K562 (cell line): Measurements from ENCODE around the gene RSPH3. TPM values are rescaled to one million over a fixed set of nuclear protein-coding genes. Genes with fewer than 3 reads are reported as not detected.

Experiments used
- ATAC-seq: fragments of 200-7000 bp; cut with Tn5 transposase; 3 replicates; pipeline ENCODE4 v1.9.1; 2020; ENCODE audit warnings: moderate library complexity
- BruUV-seq: library from RNA; stranded (reverse); fragments of 400-500 nt; replicated peaks from 2 replicates; lab custom pipeline; 2021; lab: Mats Ljungman, UMichigan
- CTCF ChIA-PET: fragments of 300-600 bp; formaldehyde crosslinking; extraction: SDS; loops from one replicate; lab custom pipeline; 2021; ENCODE audit warnings: low intra/inter-chr PET ratio; lab: Yijun Ruan, JAX
- POLR2A ChIA-PET: fragments of 300-600, 350-650 bp; sonication (Branson Sonifier 250); formaldehyde crosslinking; extraction: SDS; loops from one replicate; lab custom pipeline; 2021; ENCODE audit warnings: antibody characterized with exemption, inconsistent platforms; lab: Yijun Ruan, JAX
- DNase-seq, 4 experiments: peaks; one replicate each; pipeline versions ENCODE4 v3.0.0 to v3.0.0-alpha.2; 2011 to 2018; ENCODE audit warnings: low spot score in 3 of 4, mixed read lengths in 3 of 4; ENCODE audit errors: extremely low read depth in 1 of 4
- FAIRE-seq: peaks from 2 replicates; lab custom pipeline; 2011; peaks lifted over from hg19 to GRCh38; lab: Jason Lieb, UNC
- H2AFZ ChIP-seq: 2 replicates; pipeline ENCODE4 v1.6.0; 2011; ENCODE audit warnings: low read depth, low read length, control low read depth, inconsistent platforms
- H3K27ac ChIP-seq: fragments of 200-600 bp; 3 replicates; pipeline ENCODE4 v1.8.0; 2011; ENCODE audit warnings: low read depth, mild to moderate bottlenecking, control low read depth, inconsistent platforms, low read length, moderate library complexity, mixed read lengths; ENCODE audit errors: extremely low read depth
- H3K27me3 ChIP-seq, 2 experiments: fragments of 300-600 bp in 1 of 2; 2 replicates in 1 of 2; 3 replicates in 1 of 2; pipeline versions ENCODE4 v1.6.0 to v1.8.0; 2011; ENCODE audit warnings: inconsistent platforms in 2 of 2, low read length in 2 of 2, mild to moderate bottlenecking in 1 of 2, mixed read lengths in 1 of 2, moderate library complexity in 1 of 2; ENCODE audit not compliant: control insufficient read depth in 2 of 2, insufficient read depth in 2 of 2
- H3K36me3 ChIP-seq: fragments of 300-600 bp; 3 replicates; pipeline ENCODE4 v1.8.0; 2011; ENCODE audit warnings: mild to moderate bottlenecking, low read length, inconsistent platforms; ENCODE audit not compliant: control insufficient read depth, insufficient read depth
- H3K4me1 ChIP-seq, 2 experiments: fragments of 200-600 bp in 1 of 2; replicated peaks in 1 of 2; 2 replicates in 1 of 2; 3 replicates in 1 of 2; pipeline versions ENCODE4 v1.5.1 to v1.8.0; 2011; ENCODE audit warnings: inconsistent platforms in 2 of 2, low read length in 2 of 2, mild to moderate bottlenecking in 1 of 2, mixed read lengths in 1 of 2, moderate library complexity in 1 of 2; ENCODE audit not compliant: control insufficient read depth in 2 of 2, insufficient read depth in 2 of 2
- H3K4me2 ChIP-seq: 2 replicates; pipeline ENCODE4 v1.6.1; 2011; ENCODE audit warnings: low read length, control low read depth, inconsistent platforms, mixed read lengths; ENCODE audit not compliant: insufficient read depth
- H3K4me3 ChIP-seq: fragments of 200-600 bp; sonication (generic), shearing (Covaris generic); 2 replicates; pipeline ENCODE4 v1.5.1; 2016; ENCODE audit warnings: control low read depth, inconsistent platforms
- H3K79me2 ChIP-seq: fragments of 200-600 bp; 3 replicates; pipeline ENCODE4 v1.8.0; 2011; ENCODE audit warnings: low read length, inconsistent platforms; ENCODE audit not compliant: control insufficient read depth, insufficient read depth
- H3K9ac ChIP-seq, 2 experiments: 2 replicates each; pipeline versions ENCODE4 v1.6.0 to v1.6.1; 2011; ENCODE audit warnings: low read depth in 2 of 2, low read length in 2 of 2, control low read depth in 1 of 2, inconsistent platforms in 1 of 2, mild to moderate bottlenecking in 1 of 2, mixed read lengths in 1 of 2; ENCODE audit not compliant: insufficient read depth in 1 of 2
- H3K9me1 ChIP-seq: one replicate; pipeline ENCODE4 v1.6.0; 2011; ENCODE audit warnings: inconsistent platforms, mild to moderate bottlenecking, low read length, moderate library complexity; ENCODE audit not compliant: control insufficient read depth, insufficient read depth
- H3K9me3 ChIP-seq: replicated peaks from 2 replicates; pipeline ENCODE4 v1.5.1; 2011; ENCODE audit warnings: low read depth, low read length, inconsistent platforms; ENCODE audit not compliant: control insufficient read depth, insufficient read depth
- H4K20me1 ChIP-seq: replicated peaks from 2 replicates; pipeline ENCODE4 v1.6.1; 2011; ENCODE audit warnings: low read length, inconsistent platforms, mixed read lengths; ENCODE audit not compliant: control insufficient read depth, insufficient read depth
- CHCHD3 ChIP-seq: fragments of 250-450 bp; sonication (Bioruptor Pico); IDR thresholded peaks from 2 replicates; pipeline ENCODE4 v2.1.2; 2022; ENCODE audit warnings: mild to moderate bottlenecking
- EHMT2 ChIP-seq: fragments of 450-650 bp; IDR thresholded peaks from 2 replicates; pipeline ENCODE4 v1.6.1; 2018; ENCODE audit warnings: antibody characterized with exemption
- IRF2 ChIP-seq: sonication (generic); formaldehyde crosslinking; IDR thresholded peaks from 2 replicates; pipeline ENCODE4 v1.8.1; 2022; ENCODE audit warnings: mild to moderate bottlenecking, missing genetic modification reagents
- KDM1A ChIP-seq, 2 experiments: fragments of 450-650 bp; IDR thresholded peaks; 2 replicates each; pipeline ENCODE4 v1.6.1; 2016; ENCODE audit warnings: mild to moderate bottlenecking in 2 of 2
- TAL1 ChIP-seq: fragments of 450-650 bp; IDR thresholded peaks from 2 replicates; pipeline ENCODE4 v1.6.1; 2016; ENCODE audit warnings: mild to moderate bottlenecking
- ZNF146 ChIP-seq: IDR thresholded peaks from one replicate; pipeline ENCODE4 v1.6.1; 2018; ENCODE audit warnings: missing compliant biosample characterization; ENCODE audit not compliant: unreplicated experiment
- ZNF224 ChIP-seq: sonication (generic); formaldehyde crosslinking; IDR thresholded peaks from 2 replicates; pipeline ENCODE4 v1.8.0; 2022; ENCODE audit warnings: mild to moderate bottlenecking, missing genetic modification reagents
- ZNF778 ChIP-seq: fragments of 450-650 bp; formaldehyde crosslinking; IDR thresholded peaks from 2 replicates; pipeline ENCODE4 v1.4.0; 2020; ENCODE audit warnings: mild to moderate bottlenecking, moderate library complexity
- WGBS: fragments of 100-300 bp; shearing (Covaris generic); methylation state at CpG from one replicate; pipeline ENCODE4 v1.1.6; 2016; ENCODE audit warnings: low coverage, mixed read lengths; ENCODE audit not compliant: insufficient coverage; ENCODE audit errors: missing lambda C conversion rate; 5-methylcytosine and 5-hydroxymethylcytosine counted together
- in situ Hi-C: fragments of 300-500 bp; cut with MboI; formaldehyde crosslinking; loops from 4 replicates; pipeline ENCODE4 v1.15.0; 2018; ENCODE audit warnings: inconsistent platforms, mixed read lengths
- intact Hi-C: fragments of 100-400 bp; cut with micrococcal nuclease; formaldehyde crosslinking; loops from 2 replicates; pipeline ENCODE4 v1.14.2; 2022
- polyA plus RNA-seq, 8 experiments: library from polyadenylated mRNA; depleted of rRNA in 4 of 8; stranded (reverse) in 5 of 8; unstranded in 3 of 8; fragments of >200 nt; fragmentation: Nextera tagmentation in 2 of 8; fragmentation: Illumina TruSeq in 1 of 8; extraction: Ambion mirVana in 2 of 8; extraction: Trizol in 1 of 8; gene quantifications; 2 replicates each; pipeline versions ENCODE4 v1.2.1 to v1.2.3, GENCODE V29; 2011 to 2014; ENCODE audit warnings: inconsistent platforms in 1 of 8, missing spikeins in 1 of 8
- total RNA-seq, 7 experiments: library from RNA; depleted of rRNA in 6 of 7; stranded (reverse); fragments of >200 nt in 6 of 7; fragmentation: Illumina TruSeq in 2 of 7; extraction: Trizol in 2 of 7; gene quantifications; 2 replicates each; pipeline versions ENCODE4 v1.2.1 to v1.2.3, GENCODE V29; 2011 to 2021; ENCODE audit warnings: low replicate concordance in 1 of 7
- TF ChIP-seq, protein P1 (sequence below): fragments of 250-450 bp; sonication (Bioruptor Pico); IDR thresholded peaks from 2 replicates; pipeline ENCODE4 v1.5.0; 2020; ENCODE audit warnings: mild to moderate bottlenecking, borderline replicate concordance
- TF ChIP-seq, protein P2 (sequence below): sonication (generic); formaldehyde crosslinking; IDR thresholded peaks from 2 replicates; pipeline ENCODE4 v1.8.0; 2022; ENCODE audit warnings: mild to moderate bottlenecking, missing genetic modification reagents
- TF ChIP-seq, protein P3 (sequence below), 3 experiments: fragments of 200-800 bp in 1 of 3; fragments of 250-450 bp in 1 of 3; fragments of 450-650 bp in 1 of 3; sonication (Bioruptor Pico) in 1 of 3; sonication (Bioruptor generic) in 1 of 3; formaldehyde crosslinking in 1 of 3; IDR thresholded peaks; 2 replicates each; pipeline versions ENCODE4 v1.6.1 to v1.8.0; 2016 to 2022; ENCODE audit warnings: mild to moderate bottlenecking in 2 of 3, missing genetic modification characterization in 2 of 3, missing compliant biosample characterization in 1 of 3, moderate library complexity in 1 of 3

Gene RSPH3
- total and polyA plus RNA-seq, 9 of the 15 experiments (the other 6 are each of a cell fraction or from before 2014, with no cell fraction given): 0.52 to 2.9 (median 1.5) TPM

DNA sequence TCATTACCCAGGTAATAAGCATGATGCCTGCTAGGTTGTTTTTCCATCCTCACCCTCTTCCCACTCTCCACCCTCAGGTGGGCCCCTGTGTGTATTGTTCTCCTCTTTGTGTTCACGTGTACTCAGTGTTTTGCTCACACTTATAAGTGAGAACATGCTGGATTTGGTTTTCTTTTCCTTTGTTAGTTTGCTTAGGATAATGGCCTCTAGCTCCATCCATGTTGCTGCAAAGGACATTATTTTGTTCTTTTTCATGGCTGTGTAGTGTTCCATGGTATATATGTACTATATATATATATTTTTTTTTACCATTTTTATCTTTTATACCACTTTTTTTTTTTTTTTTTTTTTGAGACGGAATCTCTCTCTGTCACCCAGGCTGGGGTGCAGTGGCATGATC, 71.9 kb downstream of the RSPH3 start:
- no peak overlapping the region for H3K4me3 ChIP-seq
- no peaks in the 10 kb centered on the region for H3K27me3 ChIP-seq
- H3K9me3 ChIP-seq: no peaks in the 10 kb centered on the region
- BruUV-seq: no TSS peak
- no peak overlapping the region for H3K9ac ChIP-seq
- no peaks in the 10 kb centered on the region for H4K20me1 ChIP-seq
- intact Hi-C loops: no loop called here
- WGBS: 21% methylated on average over 2 of the region's 2 CpGs
- no peak for ATAC-seq
- H2AFZ ChIP-seq: no peak overlapping the region
- no peak overlapping the region for H3K4me2 ChIP-seq
- POLR2A ChIA-PET: interaction anchor here (0.6 kb wide), 1 partner anchor 11 kb away, joined by 3 read pairs; no protein-coding TSS in a partner anchor
- no peaks in the 10 kb centered on the region for H3K79me2 ChIP-seq
- in situ Hi-C loops: no loop called here
- DNase-seq: no peak
- H3K4me1 ChIP-seq: peaks cover 0 to 12% of the 10 kb centered on the region in 2 experiments; a peak in 3 of 5 replicates
- TF ChIP-seq CHCHD3 (CRISPR knock-in tag) (no peak), KDM1A (IDR thresholded peaks at IDR 0.05) (0 out of 4 replicates have a peak, but pooled peaks of 1 of the 2 experiments have one; percentile 22), ZNF146 (CRISPR knock-in tag) (peak; percentile 86), TAL1 (no peak), IRF2 (CRISPR knock-in tag) (no peak), EHMT2 (no peak), ZNF778 (CRISPR knock-in tag) (no peak), ZNF224 (CRISPR knock-in tag) (no peak)
- TF ChIP-seq, protein P1, sequence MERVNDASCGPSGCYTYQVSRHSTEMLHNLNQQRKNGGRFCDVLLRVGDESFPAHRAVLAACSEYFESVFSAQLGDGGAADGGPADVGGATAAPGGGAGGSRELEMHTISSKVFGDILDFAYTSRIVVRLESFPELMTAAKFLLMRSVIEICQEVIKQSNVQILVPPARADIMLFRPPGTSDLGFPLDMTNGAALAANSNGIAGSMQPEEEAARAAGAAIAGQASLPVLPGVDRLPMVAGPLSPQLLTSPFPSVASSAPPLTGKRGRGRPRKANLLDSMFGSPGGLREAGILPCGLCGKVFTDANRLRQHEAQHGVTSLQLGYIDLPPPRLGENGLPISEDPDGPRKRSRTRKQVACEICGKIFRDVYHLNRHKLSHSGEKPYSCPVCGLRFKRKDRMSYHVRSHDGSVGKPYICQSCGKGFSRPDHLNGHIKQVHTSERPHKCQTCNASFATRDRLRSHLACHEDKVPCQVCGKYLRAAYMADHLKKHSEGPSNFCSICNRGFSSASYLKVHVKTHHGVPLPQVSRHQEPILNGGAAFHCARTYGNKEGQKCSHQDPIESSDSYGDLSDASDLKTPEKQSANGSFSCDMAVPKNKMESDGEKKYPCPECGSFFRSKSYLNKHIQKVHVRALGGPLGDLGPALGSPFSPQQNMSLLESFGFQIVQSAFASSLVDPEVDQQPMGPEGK: no peak
- TF ChIP-seq, protein P2, sequence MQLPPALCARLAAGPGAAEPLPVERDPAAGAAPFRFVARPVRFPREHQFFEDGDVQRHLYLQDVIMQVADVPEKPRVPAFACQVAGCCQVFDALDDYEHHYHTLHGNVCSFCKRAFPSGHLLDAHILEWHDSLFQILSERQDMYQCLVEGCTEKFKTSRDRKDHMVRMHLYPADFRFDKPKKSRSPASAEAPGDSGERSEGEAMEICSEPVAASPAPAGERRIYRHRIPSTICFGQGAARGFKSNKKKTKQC (CRISPR knock-in tag): no peak
- TF ChIP-seq, protein P3, sequence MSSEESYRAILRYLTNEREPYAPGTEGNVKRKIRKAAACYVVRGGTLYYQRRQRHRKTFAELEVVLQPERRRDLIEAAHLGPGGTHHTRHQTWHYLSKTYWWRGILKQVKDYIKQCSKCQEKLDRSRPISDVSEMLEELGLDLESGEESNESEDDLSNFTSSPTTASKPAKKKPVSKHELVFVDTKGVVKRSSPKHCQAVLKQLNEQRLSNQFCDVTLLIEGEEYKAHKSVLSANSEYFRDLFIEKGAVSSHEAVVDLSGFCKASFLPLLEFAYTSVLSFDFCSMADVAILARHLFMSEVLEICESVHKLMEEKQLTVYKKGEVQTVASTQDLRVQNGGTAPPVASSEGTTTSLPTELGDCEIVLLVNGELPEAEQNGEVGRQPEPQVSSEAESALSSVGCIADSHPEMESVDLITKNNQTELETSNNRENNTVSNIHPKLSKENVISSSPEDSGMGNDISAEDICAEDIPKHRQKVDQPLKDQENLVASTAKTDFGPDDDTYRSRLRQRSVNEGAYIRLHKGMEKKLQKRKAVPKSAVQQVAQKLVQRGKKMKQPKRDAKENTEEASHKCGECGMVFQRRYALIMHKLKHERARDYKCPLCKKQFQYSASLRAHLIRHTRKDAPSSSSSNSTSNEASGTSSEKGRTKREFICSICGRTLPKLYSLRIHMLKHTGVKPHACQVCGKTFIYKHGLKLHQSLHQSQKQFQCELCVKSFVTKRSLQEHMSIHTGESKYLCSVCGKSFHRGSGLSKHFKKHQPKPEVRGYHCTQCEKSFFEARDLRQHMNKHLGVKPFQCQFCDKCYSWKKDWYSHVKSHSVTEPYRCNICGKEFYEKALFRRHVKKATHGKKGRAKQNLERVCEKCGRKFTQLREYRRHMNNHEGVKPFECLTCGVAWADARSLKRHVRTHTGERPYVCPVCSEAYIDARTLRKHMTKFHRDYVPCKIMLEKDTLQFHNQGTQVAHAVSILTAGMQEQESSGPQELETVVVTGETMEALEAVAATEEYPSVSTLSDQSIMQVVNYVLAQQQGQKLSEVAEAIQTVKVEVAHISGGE (CRISPR knock-in tag; IDR thresholded peaks at IDR 0.05): no peak
- FAIRE-seq: no peak
- H3K9me1 ChIP-seq: no peaks in the 10 kb centered on the region
- CTCF ChIA-PET: no interaction called here
- H3K27ac ChIP-seq: no peak overlapping the region
- H3K36me3 ChIP-seq: no peaks in the 10 kb centered on the region
